GM20000 (cell line): Measurements from ENCODE around the gene SYT15.

Experiments
- DNase-seq: peaks from one replicate; pipeline ENCODE4 v3.0.0; 2012; ENCODE audit warnings: low spot score
- CTCF ChIP-seq: IDR thresholded peaks from 2 replicates; pipeline ENCODE4 v1.5.1; 2012; ENCODE audit warnings: mild to moderate bottlenecking, control low read depth; ENCODE audit errors: extremely low read depth, missing control alignments

SYT15 gene

DNA sequence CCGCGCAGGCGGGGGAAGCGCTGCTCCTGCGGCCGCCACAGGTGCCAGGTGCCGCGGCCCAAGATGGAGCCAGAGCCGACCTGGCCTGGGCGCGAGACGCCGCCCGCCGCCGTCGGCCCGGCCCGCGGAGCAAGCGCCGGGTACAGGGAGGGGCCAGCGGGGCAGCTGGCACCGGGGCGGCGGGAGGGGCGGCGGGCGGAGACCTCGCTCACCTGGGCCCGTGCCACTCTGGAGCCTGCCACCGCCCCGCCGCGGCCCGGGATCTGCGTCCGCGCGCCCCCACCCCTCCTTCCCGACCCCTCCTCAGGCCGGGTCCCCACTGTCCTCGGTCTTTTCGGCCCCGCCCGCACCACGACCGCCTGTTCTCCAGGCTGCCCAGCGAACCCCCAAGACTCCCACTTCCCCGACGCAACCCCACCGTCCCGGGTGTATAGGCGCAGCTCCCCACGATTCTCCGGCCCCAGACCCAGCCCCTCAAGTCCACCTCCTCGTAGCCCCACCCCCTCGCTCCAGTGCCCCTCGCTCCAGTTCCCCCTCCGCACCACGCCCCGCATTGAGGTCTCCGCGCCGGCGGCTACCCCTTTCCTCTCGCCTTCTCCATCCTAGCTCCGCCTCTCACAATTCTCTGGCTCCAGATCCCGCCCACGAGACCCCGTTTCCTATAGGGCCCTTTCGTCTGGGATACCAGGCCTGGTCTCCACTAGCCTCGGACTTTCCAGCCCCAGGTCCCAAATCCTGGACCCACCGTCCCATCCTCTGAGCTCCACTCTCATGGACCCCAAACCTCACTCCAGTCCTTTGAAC, 22.2 kb upstream of the SYT15 start, which contains the start of gene GPRIN2:
TSS of gene GPRIN2 (minus strand) at position 144 of the 804 bp plus-strand sequence. CDS start 5,922 bp downstream, outside the sequence.
- no peak for DNase-seq
- TF ChIP-seq CTCF, result no peak

DNA sequence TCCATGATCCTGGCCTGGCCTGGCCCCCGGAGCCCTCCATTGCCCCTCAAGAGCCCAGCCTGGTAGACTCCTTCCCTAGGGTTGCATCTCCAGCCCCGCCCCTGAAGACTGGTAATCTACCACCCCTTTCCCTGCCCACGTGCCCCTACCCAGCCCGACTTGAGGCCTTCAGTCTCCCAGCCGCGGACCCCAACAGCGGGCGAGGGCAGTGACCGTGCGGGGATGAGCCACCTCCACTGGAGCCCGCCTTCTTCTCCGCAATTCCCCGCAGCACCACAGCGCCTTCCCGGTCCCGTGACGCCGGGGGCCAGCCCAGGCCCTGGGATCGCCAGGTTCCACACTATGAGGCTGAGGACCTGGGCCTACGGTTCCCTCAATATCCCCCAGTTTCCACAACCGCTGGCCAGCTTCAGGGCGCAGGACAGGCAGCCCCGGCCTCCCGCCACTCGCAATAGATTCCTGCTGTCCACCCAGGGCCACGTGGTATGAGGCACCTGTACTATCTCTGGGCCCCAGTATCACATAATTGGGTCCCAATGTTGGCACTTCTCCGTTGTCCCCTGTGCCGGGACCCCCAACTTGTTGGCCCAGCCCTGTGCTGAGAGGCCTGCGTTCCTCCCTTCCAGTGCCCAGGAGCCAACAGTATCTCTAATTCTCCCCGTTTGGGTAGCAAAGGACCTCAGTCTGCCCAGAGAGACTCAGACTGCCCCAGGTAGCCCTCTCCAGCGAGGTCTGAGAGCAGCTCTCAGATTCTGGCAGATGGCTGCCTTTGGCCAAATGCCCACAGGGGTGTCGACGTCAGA, 21.4 kb upstream of the SYT15 start:
- no peak for DNase-seq
- no peak for TF ChIP-seq CTCF

- TF ChIP-seq CTCF, result no peak
- no peak for DNase-seq
Measured at GRCh38 chr10:46558122-46558391, 20.9 kb upstream of the SYT15 start.

DNA sequence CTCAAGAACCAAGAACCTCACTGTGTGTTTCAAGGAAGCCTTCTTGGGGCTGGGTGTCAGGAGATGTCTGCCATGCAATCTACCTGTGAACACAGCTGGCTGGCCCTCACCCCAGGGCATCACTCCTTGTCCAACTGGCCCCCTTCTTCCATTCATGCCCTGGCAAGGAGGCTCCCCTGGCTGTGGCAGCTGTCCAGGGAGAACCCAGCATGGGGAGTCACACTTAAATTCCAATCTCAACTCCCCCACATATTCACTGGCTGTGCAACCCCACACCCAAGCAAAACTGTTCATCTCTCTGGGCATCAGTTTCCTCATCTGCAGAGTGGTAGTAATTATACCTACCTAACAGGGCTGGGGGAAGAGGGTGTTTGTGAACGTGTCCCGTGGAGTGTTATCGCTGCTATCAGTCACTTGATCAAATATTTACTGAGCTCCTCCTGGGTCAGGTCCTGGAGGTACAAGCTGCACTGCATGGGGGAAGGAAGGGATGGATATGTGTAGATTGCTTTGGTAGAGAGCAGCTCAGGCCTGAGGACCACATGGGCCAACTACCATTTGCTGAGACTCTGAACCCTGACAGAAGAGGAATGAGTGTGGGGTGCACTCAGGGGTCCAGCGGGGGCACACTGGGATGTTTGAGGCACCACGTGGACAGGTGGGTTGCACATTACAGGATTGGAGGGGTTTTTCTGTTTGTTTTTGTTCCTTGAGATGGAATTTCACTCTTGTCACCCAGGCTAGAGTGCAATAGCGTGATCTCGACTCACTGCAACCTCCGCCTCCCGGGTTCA, 20.3 kb upstream of the SYT15 start:
- DNase-seq, result no peak
- no peak for TF ChIP-seq CTCF

GRCh38 chr10:46559231-46559671, 19.7 kb upstream of the SYT15 start:
- no peak for DNase-seq
- TF ChIP-seq CTCF, result no peak

GRCh38 chr10:46560381-46560780, 18.5 kb upstream of the SYT15 start:
- TF ChIP-seq CTCF, result no peak
- DNase-seq, result no peak
